Lower leg skin (tissue), 3 donors: ENCODE results near the gene C5orf63.

Experiments used
- POLR2A ChIP-seq, 2 donors: fragments of 450-650 bp; IDR thresholded peaks; one replicate each; pipeline ENCODE4 v1.6.1; 2016 to 2017; ENCODE audit warnings: antibody characterized with exemption in 2 of 2, mild to moderate bottlenecking in 1 of 2, moderate library complexity in 1 of 2
- TF ChIP-seq, protein P1 (sequence below), 3 donors: fragments of 450-650 bp; IDR thresholded peaks; one replicate each; pipeline ENCODE4 v1.5.1; 2016; ENCODE audit warnings: antibody characterized with exemption in 3 of 3, mild to moderate bottlenecking in 3 of 3, moderate library complexity in 2 of 3

DNA sequence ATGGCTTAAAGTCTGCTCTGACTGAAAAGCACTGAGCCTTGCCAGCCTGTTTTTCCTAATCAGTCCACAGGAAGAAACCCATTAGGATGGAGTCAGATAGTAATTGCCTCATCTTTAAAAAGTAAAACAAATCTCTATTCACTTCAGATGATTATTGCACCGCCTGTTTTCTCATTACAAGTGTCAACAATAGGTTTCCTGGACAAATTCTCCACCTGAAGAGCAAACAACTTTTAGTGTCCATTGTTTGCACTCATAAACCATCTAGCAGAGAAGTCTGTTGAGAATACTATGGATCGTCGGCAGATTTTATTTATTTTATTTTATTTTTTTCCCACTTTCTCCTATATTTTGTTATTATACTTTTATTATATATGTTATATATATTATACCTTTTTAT is 20.3 kb downstream of the C5orf63 start:
- TF ChIP-seq POLR2A (IDR thresholded peaks at IDR 0.05): no peak
- TF ChIP-seq, protein P1, sequence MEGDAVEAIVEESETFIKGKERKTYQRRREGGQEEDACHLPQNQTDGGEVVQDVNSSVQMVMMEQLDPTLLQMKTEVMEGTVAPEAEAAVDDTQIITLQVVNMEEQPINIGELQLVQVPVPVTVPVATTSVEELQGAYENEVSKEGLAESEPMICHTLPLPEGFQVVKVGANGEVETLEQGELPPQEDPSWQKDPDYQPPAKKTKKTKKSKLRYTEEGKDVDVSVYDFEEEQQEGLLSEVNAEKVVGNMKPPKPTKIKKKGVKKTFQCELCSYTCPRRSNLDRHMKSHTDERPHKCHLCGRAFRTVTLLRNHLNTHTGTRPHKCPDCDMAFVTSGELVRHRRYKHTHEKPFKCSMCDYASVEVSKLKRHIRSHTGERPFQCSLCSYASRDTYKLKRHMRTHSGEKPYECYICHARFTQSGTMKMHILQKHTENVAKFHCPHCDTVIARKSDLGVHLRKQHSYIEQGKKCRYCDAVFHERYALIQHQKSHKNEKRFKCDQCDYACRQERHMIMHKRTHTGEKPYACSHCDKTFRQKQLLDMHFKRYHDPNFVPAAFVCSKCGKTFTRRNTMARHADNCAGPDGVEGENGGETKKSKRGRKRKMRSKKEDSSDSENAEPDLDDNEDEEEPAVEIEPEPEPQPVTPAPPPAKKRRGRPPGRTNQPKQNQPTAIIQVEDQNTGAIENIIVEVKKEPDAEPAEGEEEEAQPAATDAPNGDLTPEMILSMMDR (IDR thresholded peaks at IDR 0.05): no peak
